H1 (cell line): ENCODE results near the gene SLC1A4. TPM values are rescaled to one million over a fixed set of nuclear protein-coding genes. Genes with fewer than 3 reads are reported as not detected.
"Not testable (repeated sequence)": the region's sequence is repeated elsewhere in the genome, so short reads cannot be mapped to it uniquely, and the experiment has no call there.

ENCODE experiments used
- CTCF ChIA-PET: fragments of 300-600 bp; sonication (Branson Sonifier 250); formaldehyde crosslinking; loops from one replicate; lab custom pipeline; 2021; ENCODE audit not compliant: partially characterized antibody; lab: Charles Lee
- POLR2A ChIA-PET: fragments of 300-600 bp; sonication (Branson Sonifier 250); formaldehyde crosslinking; loops from one replicate; lab custom pipeline; 2021; ENCODE audit warnings: inconsistent platforms; ENCODE audit not compliant: partially characterized antibody; lab: Charles Lee
- DNase-seq, 2 experiments: peaks; one replicate each; pipeline versions ENCODE4 v3.0.0 to v3.0.0-alpha.2; 2010 to 2022; ENCODE audit warnings: low spot score in 2 of 2, low read depth in 1 of 2, mixed read lengths in 1 of 2
- FAIRE-seq: peaks from 2 replicates; lab custom pipeline; 2011; peaks lifted over from hg19 to GRCh38; lab: Jason Lieb, UNC
- H2AFZ ChIP-seq: 2 replicates; pipeline ENCODE4 v1.8.1; 2012; ENCODE audit warnings: low read length, inconsistent platforms
- H2AK5ac ChIP-seq: 2 replicates; pipeline ENCODE4 v1.6.1; 2013; ENCODE audit warnings: low read depth, low read length
- H2BK120ac ChIP-seq: replicated peaks from 2 replicates; pipeline ENCODE3; 2013; ENCODE audit warnings: low read depth, low read length, inconsistent platforms
- H2BK12ac ChIP-seq: 2 replicates; pipeline ENCODE4 v1.6.1; 2013; ENCODE audit warnings: low read depth, low read length
- H2BK15ac ChIP-seq: 2 replicates; pipeline ENCODE4 v1.6.1; 2013; ENCODE audit warnings: low read length
- H2BK20ac ChIP-seq: 2 replicates; pipeline ENCODE4 v1.6.1; 2013; ENCODE audit warnings: low read length
- H2BK5ac ChIP-seq: 2 replicates; pipeline ENCODE4 v1.6.1; 2013; ENCODE audit warnings: low read depth, low read length
- H3K14ac ChIP-seq: 2 replicates; pipeline ENCODE4 v1.6.1; 2013; ENCODE audit warnings: inconsistent platforms; ENCODE audit not compliant: insufficient read length
- H3K18ac ChIP-seq: 2 replicates; pipeline ENCODE4 v1.6.1; 2013; ENCODE audit warnings: low read length; ENCODE audit errors: extremely low read depth
- H3K23ac ChIP-seq: 2 replicates; pipeline ENCODE4 v1.6.1; 2013; ENCODE audit warnings: inconsistent platforms; ENCODE audit not compliant: insufficient read length
- H3K23me2 ChIP-seq: 2 replicates; pipeline ENCODE4 v1.6.1; 2013; ENCODE audit warnings: low read depth, low read length
- H3K27ac ChIP-seq: 2 replicates; pipeline ENCODE4 v1.6.1; 2011; ENCODE audit warnings: low read depth, low read length, inconsistent platforms
- H3K27me3 ChIP-seq, 4 experiments: replicated peaks in 1 of 4; 1 replicate in 1 of 4; 2 replicates in 3 of 4; pipeline versions ENCODE4 v1.6.1 to v1.8.1; 2011 to 2013; ENCODE audit warnings: low read length in 3 of 4, mild to moderate bottlenecking in 3 of 4, inconsistent platforms in 2 of 4, mixed read lengths in 2 of 4, moderate library complexity in 1 of 4; ENCODE audit not compliant: control insufficient read depth in 3 of 4, insufficient read depth in 3 of 4; ENCODE audit errors: extremely low read depth in 1 of 4
- H3K36me3 ChIP-seq, 4 experiments: 2 replicates each; pipeline versions ENCODE4 v1.6.1 to v1.8.1; 2011 to 2013; ENCODE audit warnings: mild to moderate bottlenecking in 4 of 4, low read length in 3 of 4, moderate library complexity in 2 of 4, control low read depth in 1 of 4, inconsistent platforms in 1 of 4; ENCODE audit not compliant: insufficient read depth in 4 of 4, control insufficient read depth in 2 of 4
- H3K4ac ChIP-seq: replicated peaks from 2 replicates; pipeline ENCODE3; 2013; ENCODE audit warnings: low read length, low read depth, mixed read lengths, inconsistent platforms; ENCODE audit not compliant: insufficient read length
- H3K4me1 ChIP-seq, 4 experiments: replicated peaks in 1 of 4; 1 replicate in 1 of 4; 2 replicates in 3 of 4; pipeline versions ENCODE4 v1.6.1 to v1.8.1; 2011 to 2013; ENCODE audit warnings: low read length in 3 of 4, inconsistent platforms in 2 of 4, mixed read lengths in 1 of 4; ENCODE audit not compliant: insufficient read depth in 4 of 4, control insufficient read depth in 3 of 4
- H3K4me2 ChIP-seq, 2 experiments: 2 replicates each; pipeline versions ENCODE4 v1.6.1 to v1.8.1; 2011 to 2013; ENCODE audit warnings: low read depth in 2 of 2, low read length in 2 of 2, control low read depth in 1 of 2, inconsistent platforms in 1 of 2, mild to moderate bottlenecking in 1 of 2; ENCODE audit not compliant: insufficient read depth in 1 of 2
- H3K4me3 ChIP-seq, 4 experiments: fragments of 200-600, 300-600 bp in 1 of 4; sonication (generic), shearing (Covaris generic), sonication (Bioruptor Twin) in 1 of 4; 2 replicates each; pipeline versions ENCODE4 v1.5.1 to v1.8.1; 2011 to 2016; ENCODE audit warnings: low read length in 4 of 4, low read depth in 3 of 4, control low read depth in 2 of 4, inconsistent platforms in 2 of 4, mild to moderate bottlenecking in 2 of 4, mixed read lengths in 1 of 4, moderate library complexity in 1 of 4; ENCODE audit not compliant: insufficient read depth in 2 of 4; ENCODE audit errors: extremely low read depth in 1 of 4
- H3K56ac ChIP-seq: replicated peaks from 2 replicates; pipeline ENCODE3; 2013; ENCODE audit warnings: low read depth, mild to moderate bottlenecking, mixed read lengths, low read length, inconsistent platforms; ENCODE audit not compliant: insufficient read length
- H3K79me1 ChIP-seq: 2 replicates; pipeline ENCODE4 v1.6.1; 2013; ENCODE audit warnings: low read depth, low read length, control low read depth
- H3K79me2 ChIP-seq, 2 experiments: 2 replicates each; pipeline versions ENCODE4 v1.6.1 to v1.8.1; 2012 to 2013; ENCODE audit warnings: low read length in 2 of 2, mild to moderate bottlenecking in 2 of 2, inconsistent platforms in 1 of 2; ENCODE audit not compliant: insufficient read depth in 2 of 2, control insufficient read depth in 1 of 2
- H3K9ac ChIP-seq, 4 experiments: replicated peaks in 1 of 4; 1 replicate in 1 of 4; 2 replicates in 3 of 4; pipeline versions ENCODE4 v1.6.1 to v1.8.1; 2011 to 2013; ENCODE audit warnings: low read depth in 3 of 4, low read length in 3 of 4, control low read depth in 2 of 4, mild to moderate bottlenecking in 2 of 4, moderate library complexity in 2 of 4, inconsistent platforms in 1 of 4; ENCODE audit errors: extremely low read depth in 1 of 4
- H3K9me3 ChIP-seq, 2 experiments: 2 replicates each; pipeline versions ENCODE4 v1.6.1 to v1.8.1; 2012 to 2013; ENCODE audit warnings: mild to moderate bottlenecking in 2 of 2, moderate library complexity in 2 of 2, control low read depth in 1 of 2, inconsistent platforms in 1 of 2, low read depth in 1 of 2, low read length in 1 of 2, mixed read lengths in 1 of 2; ENCODE audit not compliant: insufficient read depth in 2 of 2
- H4K20me1 ChIP-seq, 2 experiments: replicated peaks in 1 of 2; 2 replicates each; pipeline versions ENCODE3 to v1.8.1; 2011 to 2013; ENCODE audit warnings: inconsistent platforms in 2 of 2, low read length in 2 of 2, mild to moderate bottlenecking in 1 of 2; ENCODE audit not compliant: insufficient read depth in 2 of 2, control insufficient read depth in 1 of 2
- H4K5ac ChIP-seq: 2 replicates; pipeline ENCODE4 v1.6.1; 2013; ENCODE audit warnings: low read length, low read depth, mixed read lengths, inconsistent platforms; ENCODE audit not compliant: insufficient read length
- H4K8ac ChIP-seq: 2 replicates; pipeline ENCODE4 v1.8.0; 2013; ENCODE audit warnings: mild to moderate bottlenecking, moderate library complexity, low read length, inconsistent platforms; ENCODE audit not compliant: insufficient read depth; ENCODE audit errors: extremely low read depth
- H4K91ac ChIP-seq: replicated peaks from 2 replicates; pipeline ENCODE3; 2013; ENCODE audit warnings: low read length, mixed read lengths, inconsistent platforms; ENCODE audit not compliant: insufficient read length
- WGBS, 2 experiments: shearing (Covaris generic) in 1 of 2; methylation state at CpG; one replicate each; pipeline versions ENCODE4 v1.1.6 to v1.1.7; 2013 to 2015; ENCODE audit warnings: low lambda C conversion rate in 2 of 2, mixed read lengths in 2 of 2, inconsistent platforms in 1 of 2, low coverage in 1 of 2, missing lambda C conversion rate in 1 of 2; ENCODE audit not compliant: insufficient replicate concordance in 2 of 2, insufficient coverage in 1 of 2, insufficient read length in 1 of 2; ENCODE audit errors: extremely low coverage in 1 of 2, missing lambda C conversion rate in 1 of 2; 5-methylcytosine and 5-hydroxymethylcytosine counted together
- polyA plus RNA-seq, 7 experiments: library from polyadenylated mRNA; depleted of rRNA in 3 of 7; stranded (reverse) in 5 of 7; unstranded in 2 of 7; fragments of >200 nt in 5 of 7; fragments of 200-250 nt in 2 of 7; gene quantifications; 1 replicate in 5 of 7; 2 replicates in 1 of 7; 4 replicates in 1 of 7; pipeline versions ENCODE4 v1.2.1 to v1.2.3, GENCODE V29; 2011 to 2013; ENCODE audit warnings: missing spikeins in 2 of 7, mixed read lengths in 2 of 7
- total RNA-seq: library from RNA; stranded (reverse); fragmentation: NEBNext Ultra II Directional; extraction: Animal tissue kit (Norgen Biotek cat#: 25700); gene quantifications from 2 replicates; pipeline ENCODE4 v1.2.1, GENCODE V29; 2021

Gene SLC1A4
- total and polyA plus RNA-seq, 2 of the 8 experiments (the other 6 are each of a cell fraction or from before 2014, with no cell fraction given): 0.44 to 0.86 TPM

- H3K27ac ChIP-seq, H3K4ac ChIP-seq: not testable (repeated sequence)
- 95% methylated on average over 8 of the region's 25 CpGs; no CpG with 5 or more reads in 1 of the 2 experiments for WGBS, 2 experiments
Measured at GRCh38 chr2:64969086-64969485, 20.1 kb upstream of the SLC1A4 start.

More at GRCh38 chr2:64969086-64969485, 20.1 kb upstream of the SLC1A4 start:
- H3K4me2 ChIP-seq, H3K79me1 ChIP-seq, H3K9me3 ChIP-seq, H2BK12ac ChIP-seq, POLR2A ChIA-PET, H3K9ac ChIP-seq, H3K23me2 ChIP-seq, H2BK5ac ChIP-seq, H4K20me1 ChIP-seq, H3K4me1 ChIP-seq, H2AK5ac ChIP-seq, H2BK120ac ChIP-seq, DNase-seq, H4K8ac ChIP-seq, FAIRE-seq, H2BK15ac ChIP-seq, H4K91ac ChIP-seq, H4K5ac ChIP-seq, H3K18ac ChIP-seq, H3K4me3 ChIP-seq, H3K27me3 ChIP-seq, H3K23ac ChIP-seq, H3K79me2 ChIP-seq, H3K56ac ChIP-seq, H3K14ac ChIP-seq, H3K36me3 ChIP-seq, H2BK20ac ChIP-seq, H2AFZ ChIP-seq: not testable (repeated sequence)
- CTCF ChIA-PET: interaction anchor here (0.6 to 2.0 kb wide), 7 partner anchors 10 to 378 kb away, joined by 3 to 7 read pairs (median 3); no protein-coding TSS in a partner anchor
